Measurements from ENCODE around the gene RGCC.

RGCC gene

GRCh38 chr13:41454170-41454569, 3.2 kb upstream of the RGCC start:
- DNase-seq (ENCODE audit: low read depth): no peak

- no peak for DNase-seq (ENCODE audit: low read depth)
These were observed 1.5 kb upstream of the RGCC start for GRCh38 chr13:41455725-41456419.

- DNase-seq (ENCODE audit: low read depth): peak; percentile 20
These were observed 338 bp downstream of the RGCC start for GRCh38 chr13:41457589-41458186.

- DNase-seq (ENCODE audit: low read depth): peak; percentile 49
These were observed 924 bp downstream of the RGCC start for GRCh38 chr13:41458187-41458760.

GRCh38 chr13:41458761-41459431, 1.5 kb downstream of the RGCC start:
- DNase-seq (ENCODE audit: low read depth): peak; percentile 39

- no peak for DNase-seq (ENCODE audit: low read depth)
These were observed 2.2 kb downstream of the RGCC start for GRCh38 chr13:41459432-41460073.

- DNase-seq (ENCODE audit: low read depth): no peak
These were observed 2.7 kb downstream of the RGCC start for GRCh38 chr13:41460074-41460465.

- no peak for DNase-seq (ENCODE audit: low read depth)
These were observed 3.6 kb downstream of the RGCC start for GRCh38 chr13:41460930-41461329.

- DNase-seq (ENCODE audit: low read depth): no peak
These were observed 4.3 kb downstream of the RGCC start for GRCh38 chr13:41461527-41462139.

GRCh38 chr13:41462427-41462826, 5.1 kb downstream of the RGCC start:
- no peak for DNase-seq (ENCODE audit: low read depth)

- no peak for DNase-seq (ENCODE audit: low read depth)
These were observed 6.7 kb downstream of the RGCC start for GRCh38 chr13:41463838-41464602.

GRCh38 chr13:41465241-41465847, 8.0 kb downstream of the RGCC start:
- DNase-seq (ENCODE audit: low read depth): peak; percentile 77

- no peak for DNase-seq (ENCODE audit: low read depth)
These were observed 8.6 kb downstream of the RGCC start for GRCh38 chr13:41465898-41466320.

GRCh38 chr13:41467425-41467945, 10.1 kb downstream of the RGCC start:
- no peak for DNase-seq (ENCODE audit: low read depth)

GRCh38 chr13:41468631-41469030, 11.3 kb downstream of the RGCC start:
- DNase-seq (ENCODE audit: low read depth): no peak

- no peak for DNase-seq (ENCODE audit: low read depth)
These were observed 12.8 kb downstream of the RGCC start for GRCh38 chr13:41470196-41470595.

GRCh38 chr13:41471785-41472184, 14.4 kb downstream of the RGCC start:
- no peak for DNase-seq (ENCODE audit: low read depth)

- no peak for DNase-seq (ENCODE audit: low read depth)
These were observed 29.9 kb downstream of the RGCC start for GRCh38 chr13:41487222-41487621.

GRCh38 chr13:41488124-41488523, 30.8 kb downstream of the RGCC start:
- no peak for DNase-seq (ENCODE audit: low read depth)

GRCh38 chr13:41490371-41491015, 33.1 kb downstream of the RGCC start:
- no peak for DNase-seq (ENCODE audit: low read depth)
